ENCODE measurements around the gene C17orf67. TPM values are rescaled to one million over a fixed set of nuclear protein-coding genes. Genes with fewer than 3 reads are reported as not detected.

The C17orf67 gene
- total and polyA plus RNA-seq, 2 experiments from 2014 or later: 1.2 to 1.3 TPM

GRCh38 chr17:56742601-56743000 is 91.1 kb downstream of the C17orf67 start:
- H3K36me3 ChIP-seq (ENCODE audit: low read depth): no peaks in the 10 kb centered on the region
- peaks cover 8% of the 10 kb centered on the region for H3K4me1 ChIP-seq (ENCODE audit: insufficient read depth)
- no peaks in the 10 kb centered on the region for H4K20me1 ChIP-seq (ENCODE audit: insufficient read depth)
- in situ Hi-C loops (cut with MboI): no loop called here
- no peaks in the 10 kb centered on the region for H3K9me3 ChIP-seq (ENCODE audit: low read depth)
- WGBS, 2 experiments (ENCODE audit: low coverage in 1 of 2, low lambda C conversion rate in 2 of 2, missing lambda C conversion rate in 2 of 2): 68 to 81% methylated on average over 4 of the region's 4 CpGs
- H3K79me2 ChIP-seq (ENCODE audit: insufficient read depth): no peaks in the 10 kb centered on the region
- no peak overlapping the region for H2AFZ ChIP-seq
- no peak overlapping the region for H3K9ac ChIP-seq
- no peaks in the 10 kb centered on the region for H3K9me2 ChIP-seq (ENCODE audit: insufficient read depth)
- no peak overlapping the region for H3K4me2 ChIP-seq (ENCODE audit: unreplicated experiment)
- H3K27me3 ChIP-seq (replicated peaks; ENCODE audit: insufficient read depth): 0 out of 2 replicates have a peak, but pooled peaks cover 3% of the 10 kb centered on the region
- no peak for DNase-seq
- no peaks in the 10 kb centered on the region for H3F3A ChIP-seq (ENCODE audit: insufficient read depth)
- no peak overlapping the region for H3K27ac ChIP-seq
- TF ChIP-seq EZH2phosphoT487 (IDR thresholded peaks at IDR 0.05; ENCODE audit: insufficient read depth, low read depth) (no peak), EZH2 (IDR thresholded peaks at IDR 0.05; ENCODE audit: insufficient read depth, poor library complexity, severe bottlenecking) (no peak)
- no peak overlapping the region for H3K4me3 ChIP-seq

Small RNAs within 50 kb of the gene (small RNA-seq; reads per million reads assigned to genes)
- gene RNU6-1158P (ENCODE audit: low read depth, low replicate concordance): not detected

Other genes with a start within 250 kb of the C17orf67 start
- 6.7 TPM in 2 replicates for gene NOG, start 240.2 kb downstream of the C17orf67 start, total RNA-seq (2014; rRNA removed; shearing (Covaris generic))
- 3.6 and 4.4 TPM in 2 replicates for gene NOG, start 240.2 kb downstream of the C17orf67 start, polyA plus RNA-seq (2016; fragmentation: Nextera tagmentation; extraction: Ambion mirVana)
- gene DGKE, start 231 bp upstream of the C17orf67 start, total RNA-seq (2014; rRNA removed; shearing (Covaris generic)): 1.9 and 4.8 TPM in 2 replicates
- gene DGKE, start 231 bp upstream of the C17orf67 start, polyA plus RNA-seq (2016; fragmentation: Nextera tagmentation; extraction: Ambion mirVana): 2.8 and 3.2 TPM in 2 replicates
- gene TRIM25, start 80.1 kb upstream of the C17orf67 start, total RNA-seq (2014; rRNA removed; shearing (Covaris generic)): 25.7 and 27.3 TPM in 2 replicates
- 22.2 and 22.8 TPM in 2 replicates for gene TRIM25, start 80.1 kb upstream of the C17orf67 start, polyA plus RNA-seq (2016; fragmentation: Nextera tagmentation; extraction: Ambion mirVana)
- gene COIL, start 127.1 kb upstream of the C17orf67 start, total RNA-seq (2014; rRNA removed; shearing (Covaris generic)): 10.7 and 10.9 TPM in 2 replicates
- gene COIL, start 127.1 kb upstream of the C17orf67 start, polyA plus RNA-seq (2016; fragmentation: Nextera tagmentation; extraction: Ambion mirVana): 9.5 and 10.5 TPM in 2 replicates
- gene SCPEP1, start 144.2 kb upstream of the C17orf67 start, total RNA-seq (2014; rRNA removed; shearing (Covaris generic)): 31.0 and 36.0 TPM in 2 replicates
- gene SCPEP1, start 144.2 kb upstream of the C17orf67 start, polyA plus RNA-seq (2016; fragmentation: Nextera tagmentation; extraction: Ambion mirVana): 40.7 and 42.0 TPM in 2 replicates